Neural progenitor cell (in vitro differentiated cells): ENCODE data around the gene SEMA3E. TPM values are rescaled to one million over a fixed set of nuclear protein-coding genes. Genes with fewer than 3 reads are reported as not detected.
A peak's percentile ranks its signal among the peaks of the same experiment; 100 is the strongest.

Source experiments
- DNase-seq: peaks from one replicate; pipeline ENCODE4 v3.0.0-alpha.2; 2016; ENCODE audit warnings: low spot score
- H2AFZ ChIP-seq: fragments of 200-600 bp; sonication (generic); replicated peaks from 2 replicates; pipeline ENCODE4 v1.6.1; 2016; ENCODE audit warnings: antibody characterized with exemption
- H3F3A ChIP-seq: fragments of 200-600 bp; sonication (generic); 2 replicates; pipeline ENCODE4 v1.6.1; 2016; ENCODE audit warnings: antibody characterized with exemption, low read depth
- H3K27ac ChIP-seq: fragments of 200-600 bp; sonication (generic); 2 replicates; pipeline ENCODE4 v1.5.1; 2016; ENCODE audit warnings: mild to moderate bottlenecking
- H3K27me3 ChIP-seq: fragments of 200-600 bp; sonication (generic); 2 replicates; pipeline ENCODE4 v1.6.1; 2016; ENCODE audit warnings: mild to moderate bottlenecking, moderate library complexity
- H3K36me3 ChIP-seq: fragments of 200-600 bp; sonication (generic); 2 replicates; pipeline ENCODE4 v1.5.1; 2016
- H3K4me1 ChIP-seq: fragments of 200-600 bp; sonication (generic); 2 replicates; pipeline ENCODE4 v1.6.1; 2016; ENCODE audit warnings: mixed run types
- H3K4me2 ChIP-seq: fragments of 200-600 bp; sonication (generic); 2 replicates; pipeline ENCODE4 v1.6.1; 2016
- H3K4me3 ChIP-seq: fragments of 200-600 bp; sonication (generic); 2 replicates; pipeline ENCODE4 v1.5.1; 2016
- H3K79me2 ChIP-seq: fragments of 200-600 bp; sonication (generic); 2 replicates; pipeline ENCODE4 v1.6.1; 2016; ENCODE audit warnings: low read depth
- H3K9ac ChIP-seq: fragments of 200-600 bp; sonication (generic); 2 replicates; pipeline ENCODE4 v1.6.1; 2016
- H3K9me3 ChIP-seq: fragments of 200-600 bp; sonication (generic); 2 replicates; pipeline ENCODE4 v1.5.1; 2016; ENCODE audit warnings: low read depth
- H4K20me1 ChIP-seq: fragments of 200-600 bp; sonication (generic); 2 replicates; pipeline ENCODE4 v1.6.1; 2016; ENCODE audit warnings: low read depth
- H3K27ac Mint-ChIP-seq: 3 replicates; pipeline ENCODE4 v1.8.0; 2021; ENCODE audit warnings: mixed read lengths
- H3K27me3 Mint-ChIP-seq: 2 replicates; pipeline ENCODE4 v1.8.0; 2022; ENCODE audit warnings: low read depth, mild to moderate bottlenecking, inconsistent platforms, moderate library complexity, mixed read lengths; ENCODE audit not compliant: insufficient read depth
- H3K36me3 Mint-ChIP-seq: 3 replicates; pipeline ENCODE4 v1.8.0; 2021; ENCODE audit warnings: mixed read lengths
- H3K4me1 Mint-ChIP-seq: 3 replicates; pipeline ENCODE4 v1.8.0; 2021; ENCODE audit warnings: mixed read lengths
- H3K4me3 Mint-ChIP-seq: 3 replicates; pipeline ENCODE4 v1.8.0; 2021; ENCODE audit warnings: mild to moderate bottlenecking, moderate library complexity, mixed read lengths
- H3K9me3 Mint-ChIP-seq: 3 replicates; pipeline ENCODE4 v1.8.0; 2020; ENCODE audit warnings: mixed read lengths
- CTCF ChIP-seq: fragments of 200-600 bp; sonication (generic); IDR thresholded peaks from 2 replicates; pipeline ENCODE4 v1.5.1; 2017; ENCODE audit warnings: antibody characterized with exemption, mild to moderate bottlenecking
- EZH2 ChIP-seq: fragments of 200-600 bp; sonication (generic); IDR thresholded peaks from 2 replicates; pipeline ENCODE4 v1.6.1; 2017; ENCODE audit warnings: antibody characterized with exemption, mild to moderate bottlenecking, moderate library complexity
- EZH2phosphoT487 ChIP-seq: fragments of 200-600 bp; sonication (generic); IDR thresholded peaks from 2 replicates; pipeline ENCODE4 v1.6.1; 2017; ENCODE audit warnings: antibody characterized with exemption
- total RNA-seq: library from RNA; depleted of rRNA; stranded (reverse); fragments of >200 nt; gene quantifications from 2 replicates; pipeline ENCODE4 v1.2.3, GENCODE V29; 2015; ENCODE audit warnings: low replicate concordance

Gene SEMA3E
- total RNA-seq, 1 donor from 2014 or later = 5.5 TPM

- H3K27me3 Mint-ChIP-seq = no peaks in the 10 kb centered on the region
- no peak for DNase-seq
- TF ChIP-seq CTCF (no peak), EZH2 (no peak), EZH2phosphoT487 (no peak)
- Histone ChIP-seq H3K4me1 (peaks cover 23% of the 10 kb centered on the region), H3K27ac (no peak overlapping the region), H3K9me3 (no peaks in the 10 kb centered on the region), H3K27me3 (no peaks in the 10 kb centered on the region), H3F3A (peaks cover 35% of the 10 kb centered on the region), H3K36me3 (no peaks in the 10 kb centered on the region), H4K20me1 (no peaks in the 10 kb centered on the region), H3K79me2 (no peaks in the 10 kb centered on the region), H2AFZ (no peak overlapping the region), H3K4me3 (no peak overlapping the region), H3K4me2 (no peak overlapping the region), H3K9ac (no peak overlapping the region)
- no peaks in the 10 kb centered on the region for H3K36me3 Mint-ChIP-seq
- no peaks in the 10 kb centered on the region for H3K9me3 Mint-ChIP-seq
- H3K27ac Mint-ChIP-seq = no peak overlapping the region
- H3K4me1 Mint-ChIP-seq = peaks cover 12% of the 10 kb centered on the region
- H3K4me3 Mint-ChIP-seq = no peak overlapping the region
Measured at GRCh38 chr7:83472376-83472775, 176.6 kb downstream of the SEMA3E start.

GRCh38 chr7:83469491-83469890 is 179.4 kb downstream of the SEMA3E start:
- Histone ChIP-seq H3K4me1 (peaks cover 16% of the 10 kb centered on the region), H3F3A (peaks cover 46% of the 10 kb centered on the region), H3K36me3 (no peaks in the 10 kb centered on the region), H4K20me1 (no peaks in the 10 kb centered on the region), H2AFZ (no peak overlapping the region), H3K27me3 (no peaks in the 10 kb centered on the region), H3K9me3 (no peaks in the 10 kb centered on the region), H3K4me3 (no peak overlapping the region), H3K27ac (peak overlapping the region; percentile 48), H3K4me2 (no peak overlapping the region), H3K9ac (no peak overlapping the region), H3K79me2 (peaks cover 7% of the 10 kb centered on the region)
- no peak for DNase-seq
- no peak overlapping the region for H3K4me3 Mint-ChIP-seq
- H3K27ac Mint-ChIP-seq = no peak overlapping the region
- no peak for TF ChIP-seq EZH2phosphoT487
- TF ChIP-seq CTCF = no peak
- TF ChIP-seq EZH2 = no peak
- peaks cover 3% of the 10 kb centered on the region for H3K27me3 Mint-ChIP-seq
- peaks cover 12% of the 10 kb centered on the region for H3K4me1 Mint-ChIP-seq
- H3K36me3 Mint-ChIP-seq = no peaks in the 10 kb centered on the region
- no peaks in the 10 kb centered on the region for H3K9me3 Mint-ChIP-seq

GRCh38 chr7:83469076-83469475 is 179.9 kb downstream of the SEMA3E start:
- Histone ChIP-seq H3K27me3 (no peaks in the 10 kb centered on the region), H3F3A (peaks cover 46% of the 10 kb centered on the region), H3K27ac (peak overlapping the region; percentile 48), H3K79me2 (peaks cover 7% of the 10 kb centered on the region), H3K4me1 (peaks cover 16% of the 10 kb centered on the region), H3K9ac (no peak overlapping the region), H3K9me3 (no peaks in the 10 kb centered on the region), H3K4me3 (no peak overlapping the region), H3K36me3 (no peaks in the 10 kb centered on the region), H4K20me1 (no peaks in the 10 kb centered on the region), H3K4me2 (peak overlapping the region; percentile 37), H2AFZ (no peak overlapping the region)
- no peak for DNase-seq
- Mint-ChIP-seq H3K4me1 (peaks cover 12% of the 10 kb centered on the region), H3K9me3 (no peaks in the 10 kb centered on the region), H3K4me3 (no peak overlapping the region), H3K27me3 (peaks cover 3% of the 10 kb centered on the region), H3K27ac (no peak overlapping the region), H3K36me3 (no peaks in the 10 kb centered on the region)
- TF ChIP-seq EZH2phosphoT487 (no peak), CTCF (no peak), EZH2 (no peak)
